Measurements from ENCODE around the gene DENND11.
"Not testable (repeated sequence)": the region's sequence is repeated elsewhere in the genome, so short reads cannot be mapped to it uniquely, and the experiment has no call there.

The DENND11 gene

GRCh38 chr7:141706239-141707064 lies 4.5 kb upstream of the DENND11 start:
- no peak for DNase-seq

- DNase-seq, result no peak
Measured at GRCh38 chr7:141704741-141705140, 2.8 kb upstream of the DENND11 start.

GRCh38 chr7:141704112-141704511 lies 2.1 kb upstream of the DENND11 start:
- DNase-seq, result no peak

GRCh38 chr7:141702892-141703291 lies 926 bp upstream of the DENND11 start:
- DNase-seq, result no peak

GRCh38 chr7:141701489-141702046 lies 398 bp downstream of the DENND11 start:
- DNase-seq, result peak in 1 of 2 experiments; percentile 22

- no peak for DNase-seq
Measured at GRCh38 chr7:141700848-141701371, 1.1 kb downstream of the DENND11 start.

GRCh38 chr7:141700296-141700847 lies 1.6 kb downstream of the DENND11 start:
- DNase-seq, result no peak

- DNase-seq, result no peak
Measured at GRCh38 chr7:141699860-141700259, 2.1 kb downstream of the DENND11 start.

- no peak for DNase-seq
Measured at GRCh38 chr7:141698247-141699015, 3.5 kb downstream of the DENND11 start.

GRCh38 chr7:141697211-141697871 lies 4.6 kb downstream of the DENND11 start:
- DNase-seq, result no peak

GRCh38 chr7:141696348-141696747 lies 5.6 kb downstream of the DENND11 start:
- DNase-seq, result no peak

GRCh38 chr7:141695803-141696289 lies 6.1 kb downstream of the DENND11 start:
- peak in 1 of 2 experiments; percentile 27 for DNase-seq

GRCh38 chr7:141693082-141693481 lies 8.9 kb downstream of the DENND11 start:
- DNase-seq, result no peak

- no peak for DNase-seq
Measured at GRCh38 chr7:141691961-141692360, 10.0 kb downstream of the DENND11 start.

- DNase-seq, result no peak
Measured at GRCh38 chr7:141691540-141691939, 10.4 kb downstream of the DENND11 start.

- not testable (repeated sequence) for DNase-seq
Measured at GRCh38 chr7:141689072-141689825, 12.7 kb downstream of the DENND11 start.

- DNase-seq, result no peak
Measured at GRCh38 chr7:141688043-141688442, 13.9 kb downstream of the DENND11 start.

- no peak for DNase-seq
Measured at GRCh38 chr7:141686670-141687069, 15.3 kb downstream of the DENND11 start.

- no peak for DNase-seq
Measured at GRCh38 chr7:141686074-141686473, 15.9 kb downstream of the DENND11 start.

GRCh38 chr7:141685285-141686023 lies 16.5 kb downstream of the DENND11 start:
- DNase-seq, result peak; percentile 53 to 90

- DNase-seq, result no peak
Measured at GRCh38 chr7:141679014-141679413, 23.0 kb downstream of the DENND11 start.
